Right atrium auricular region (tissue), 2 donors: ENCODE data around the gene CDRT4. TPM values are rescaled to one million over a fixed set of nuclear protein-coding genes. Genes with fewer than 3 reads are reported as not detected.
"Not testable (repeated sequence)": the region's sequence is repeated elsewhere in the genome, so short reads cannot be mapped to it uniquely, and the experiment has no call there.

Experiments used
- DNase-seq: peaks from one replicate; pipeline ENCODE4 v3.0.0-alpha.2; 2019; ENCODE audit warnings: low spot score
- H3K27ac ChIP-seq, 2 donors: fragments of 200-600 bp; sonication (generic); 1 replicate in 1 of 2; 2 replicates in 1 of 2; pipeline ENCODE4 v1.5.1; 2016 to 2019
- H3K27me3 ChIP-seq, 2 donors: fragments of 200-600 bp; sonication (generic); one replicate each; pipeline versions ENCODE4 v1.5.1 to v1.6.0; 2017 to 2019
- H3K36me3 ChIP-seq: fragments of 200-600 bp; sonication (generic); one replicate; pipeline ENCODE4 v1.5.1; 2016
- H3K4me1 ChIP-seq, 2 donors: fragments of 200-600 bp; sonication (generic); one replicate each; pipeline versions ENCODE4 v1.5.1 to v1.6.0; 2017 to 2019
- H3K4me3 ChIP-seq, 2 donors: fragments of 200-600 bp; sonication (generic); 1 replicate in 1 of 2; 2 replicates in 1 of 2; pipeline ENCODE4 v1.5.1; 2017 to 2019; ENCODE audit warnings: mild to moderate bottlenecking in 1 of 2, moderate library complexity in 1 of 2
- H3K9me3 ChIP-seq, 2 donors: fragments of 200-600 bp; sonication (generic); one replicate each; pipeline ENCODE4 v1.5.1; 2019
- CTCF ChIP-seq, 2 donors: fragments of 200-600 bp; sonication (generic); IDR thresholded peaks; one replicate each; pipeline ENCODE4 v1.5.1; 2019; ENCODE audit warnings: antibody characterized with exemption in 2 of 2
- total RNA-seq, 2 donors: library from RNA; depleted of rRNA; stranded (reverse); fragments of >200 nt; gene quantifications; one replicate each; pipeline ENCODE4 v1.1.0, GENCODE V29; 2016

Gene CDRT4
- total RNA-seq, 2 donors from 2014 or later: 0.94 TPM; not detected in 1

- no peak for TF ChIP-seq CTCF (IDR thresholded peaks at IDR 0.05)
- DNase-seq: no peak
- Histone ChIP-seq H3K36me3 (no peaks in the 10 kb centered on the region), H3K27ac (peak overlapping the region; percentile 5 to 68), H3K9me3 (no peaks in the 10 kb centered on the region), H3K4me1 (peaks cover 0 to 37% of the 10 kb centered on the region in 2 donors), H3K4me3 (no peak overlapping the region), H3K27me3 (no peaks in the 10 kb centered on the region)
These were observed 27.1 kb downstream of the CDRT4 start for GRCh38 chr17:15440347-15440746.

- not testable (repeated sequence) for H3K4me3 ChIP-seq, H3K9me3 ChIP-seq, H3K27me3 ChIP-seq, DNase-seq, H3K36me3 ChIP-seq
- Histone ChIP-seq H3K27ac (peak overlapping the region in 1 of 2 donors; percentile 82), H3K4me1 (peaks cover 0 to 43% of the 10 kb centered on the region in 2 donors)
These were observed 28.0 kb downstream of the CDRT4 start for GRCh38 chr17:15439205-15439985.

- Histone ChIP-seq H3K27me3 (no peaks in the 10 kb centered on the region), H3K36me3 (no peaks in the 10 kb centered on the region), H3K27ac (peak overlapping the region in 1 of 2 donors; percentile 82), H3K9me3 (no peaks in the 10 kb centered on the region), H3K4me1 (peaks cover 0 to 51% of the 10 kb centered on the region in 2 donors), H3K4me3 (no peak overlapping the region)
- no peak for TF ChIP-seq CTCF (IDR thresholded peaks at IDR 0.05)
- no peak for DNase-seq
These were observed 28.8 kb downstream of the CDRT4 start for GRCh38 chr17:15438491-15439105.

- DNase-seq: no peak
- Histone ChIP-seq H3K9me3 (no peaks in the 10 kb centered on the region), H3K36me3 (no peaks in the 10 kb centered on the region), H3K4me3 (no peak overlapping the region), H3K27me3 (no peaks in the 10 kb centered on the region), H3K27ac (peak overlapping the region; percentile 72 to 82), H3K4me1 (peaks cover 0 to 63% of the 10 kb centered on the region in 2 donors)
- no peak for TF ChIP-seq CTCF (IDR thresholded peaks at IDR 0.05)
These were observed 30.2 kb downstream of the CDRT4 start for GRCh38 chr17:15437303-15437635.

GRCh38 chr17:15436473-15437302, 30.7 kb downstream of the CDRT4 start:
- Histone ChIP-seq H3K27me3 (no peaks in the 10 kb centered on the region), H3K4me3 (no peak overlapping the region), H3K4me1 (peaks cover 0 to 63% of the 10 kb centered on the region in 2 donors), H3K27ac (peak overlapping the region; percentile 72 to 82), H3K36me3 (no peaks in the 10 kb centered on the region), H3K9me3 (no peaks in the 10 kb centered on the region)
- DNase-seq: peak; percentile 90
- TF ChIP-seq CTCF (IDR thresholded peaks at IDR 0.05): peak in 1 of 2 donors; percentile 51

- H3K27me3 ChIP-seq: no peaks in the 10 kb centered on the region
- H3K27ac ChIP-seq: peak overlapping the region; percentile 47 to 56
- DNase-seq: no peak
- H3K36me3 ChIP-seq: no peaks in the 10 kb centered on the region
- H3K9me3 ChIP-seq: no peaks in the 10 kb centered on the region
- no peak overlapping the region for H3K4me3 ChIP-seq
- TF ChIP-seq CTCF (IDR thresholded peaks at IDR 0.05): no peak
- peaks cover 0 to 48% of the 10 kb centered on the region in 2 donors for H3K4me1 ChIP-seq
These were observed 32.5 kb downstream of the CDRT4 start for GRCh38 chr17:15434956-15435355.
